GM19240 (cell line): ENCODE data around the gene WDR86.

Source experiments
- DNase-seq: peaks from one replicate; pipeline ENCODE4 v3.0.0; 2011; ENCODE audit warnings: low spot score; ENCODE audit not compliant: insufficient read length

The WDR86 gene

DNA sequence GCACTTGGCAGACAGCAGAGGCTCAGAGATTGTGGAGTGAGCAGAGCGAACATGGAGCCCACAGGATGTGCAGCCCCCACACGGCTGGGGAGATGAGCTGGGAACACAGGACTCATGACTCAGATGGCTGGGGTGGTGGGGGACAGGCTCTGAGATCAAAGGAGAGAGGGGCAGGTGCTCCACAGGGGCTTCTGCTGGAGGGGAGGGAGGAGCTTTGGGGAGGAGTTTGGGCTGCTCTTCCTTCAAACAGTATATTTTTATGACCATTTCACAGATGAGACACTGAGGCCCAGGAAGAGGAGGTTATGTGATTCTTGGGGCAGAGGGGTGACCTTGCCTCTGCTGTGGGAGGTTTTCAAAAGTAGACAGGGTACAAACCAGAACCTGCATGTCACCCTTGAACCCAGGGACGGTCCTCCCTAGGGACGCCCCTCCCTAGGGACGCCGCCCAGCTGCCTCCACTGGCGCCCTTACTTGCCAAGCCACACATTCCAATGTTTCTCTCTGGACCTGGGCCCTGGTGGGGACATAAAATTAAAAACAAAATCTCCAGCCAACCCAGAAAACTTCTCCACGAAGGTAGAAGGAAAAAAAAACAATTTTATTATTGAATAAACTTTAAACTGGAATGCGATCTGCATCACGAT, 31.1 kb upstream of the WDR86 start:
- DNase-seq = no peak

- DNase-seq = no peak
Measured at GRCh38 chr7:151439855-151440798, 30.3 kb upstream of the WDR86 start, which contains the start of gene CRYGN. CRYGN (minus strand) TSS chr7:151440141; CDS start chr7:151439917, 224 bp downstream.

DNA sequence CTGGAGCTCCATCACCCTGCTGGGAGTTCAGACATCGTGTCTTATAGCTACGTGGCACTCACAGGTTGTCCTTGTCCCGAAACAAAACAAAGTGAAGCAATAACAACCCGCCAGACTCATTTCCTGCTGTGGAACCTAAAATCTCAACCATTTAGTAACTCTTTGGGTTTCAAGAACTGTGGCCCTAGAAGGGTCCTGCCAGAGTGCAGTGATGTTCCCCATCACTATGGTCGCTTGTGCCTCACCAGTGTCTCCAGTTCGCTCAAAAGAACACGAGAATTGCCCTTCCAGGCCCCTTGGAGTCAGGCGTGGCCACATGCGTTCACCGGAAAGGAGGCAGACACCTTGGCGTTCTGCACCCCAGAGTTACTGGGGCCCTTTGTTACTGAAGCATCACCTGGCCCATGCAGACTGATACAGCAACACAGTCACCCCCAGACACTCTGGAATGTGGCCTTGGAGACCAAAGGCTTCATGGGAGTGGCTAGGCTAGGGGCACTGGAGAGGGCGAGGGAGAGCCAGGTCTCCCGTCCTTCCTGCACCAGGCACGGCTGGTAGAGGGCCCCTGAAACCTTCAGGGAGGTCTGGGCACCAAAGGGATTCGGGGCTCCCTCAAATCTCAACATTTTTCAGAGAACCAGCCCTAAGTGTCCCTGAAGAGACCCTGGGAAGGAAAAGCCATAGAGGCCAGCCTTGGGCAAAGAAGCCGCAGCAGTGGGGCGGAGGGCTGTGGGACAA, 29.2 kb upstream of the WDR86 start:
- no peak for DNase-seq

DNA sequence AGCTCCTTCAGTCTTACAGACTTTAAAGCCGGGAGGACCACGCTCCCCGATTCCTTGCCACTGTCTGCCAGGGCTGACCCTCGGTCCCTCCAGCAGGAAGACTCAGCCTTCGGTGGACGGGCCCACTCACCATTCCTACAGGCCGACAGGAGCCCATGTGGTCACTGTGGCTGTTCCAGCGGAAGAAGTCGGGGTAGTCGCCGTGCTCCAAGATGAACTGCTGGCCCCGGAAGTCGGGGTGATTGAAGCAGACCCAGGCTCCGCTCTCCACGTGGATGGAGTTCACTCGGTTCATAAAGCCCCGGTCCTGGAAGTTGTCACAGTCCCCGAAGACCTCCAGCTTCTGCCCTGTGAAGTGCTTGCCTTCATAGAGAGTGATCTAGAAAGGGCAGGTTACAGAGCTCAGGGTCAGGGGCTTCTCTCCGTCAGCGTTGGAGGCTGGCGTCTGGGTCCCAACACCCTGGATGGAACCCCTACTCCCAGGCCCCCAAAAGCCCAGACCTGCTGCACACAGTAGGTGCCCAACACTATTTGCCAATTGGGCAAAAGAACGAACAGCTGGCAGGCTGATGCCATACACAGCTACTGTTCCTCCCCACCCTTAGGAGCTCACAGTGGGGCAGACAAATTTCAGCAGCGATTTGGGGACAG, 28.2 kb upstream of the WDR86 start:
- no peak for DNase-seq

GRCh38 chr7:151437159-151437553, 27.3 kb upstream of the WDR86 start:
- no peak for DNase-seq

DNA sequence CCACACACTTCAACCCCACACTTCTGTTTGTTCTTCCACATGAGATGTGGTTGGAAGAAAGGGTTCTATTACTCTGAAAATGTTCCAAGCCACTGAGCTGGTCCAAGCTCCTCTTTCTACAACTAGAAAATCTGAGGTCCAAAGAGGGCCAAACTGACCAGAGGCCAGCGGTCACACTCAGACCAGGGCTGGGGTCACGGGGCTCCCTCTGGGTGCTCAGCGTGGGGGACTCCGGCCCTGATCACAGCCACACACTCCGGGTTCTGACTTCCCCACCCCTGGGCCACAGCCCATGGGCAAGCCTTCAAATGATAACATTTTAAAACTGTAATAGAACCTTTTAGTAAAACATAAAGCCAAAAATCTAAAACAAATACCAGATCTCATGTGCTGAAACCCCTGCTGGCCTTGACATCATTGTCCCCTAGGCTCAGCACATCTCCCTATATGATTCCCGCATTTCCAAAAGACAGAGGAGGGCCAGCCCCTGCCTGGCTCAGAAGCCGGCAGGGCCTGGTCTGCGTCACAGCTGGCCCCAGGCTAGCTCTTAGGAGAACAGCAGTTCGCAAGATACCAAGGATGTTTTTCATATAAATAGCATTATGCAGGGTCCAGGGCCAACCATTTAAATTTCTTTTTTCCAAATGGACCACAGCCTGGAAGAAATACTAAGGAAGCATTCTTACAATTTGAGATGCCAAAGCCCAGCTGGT, 26.8 kb upstream of the WDR86 start:
- no peak for DNase-seq

- DNase-seq = no peak
Measured at GRCh38 chr7:151435971-151436370, 26.1 kb upstream of the WDR86 start.

DNA sequence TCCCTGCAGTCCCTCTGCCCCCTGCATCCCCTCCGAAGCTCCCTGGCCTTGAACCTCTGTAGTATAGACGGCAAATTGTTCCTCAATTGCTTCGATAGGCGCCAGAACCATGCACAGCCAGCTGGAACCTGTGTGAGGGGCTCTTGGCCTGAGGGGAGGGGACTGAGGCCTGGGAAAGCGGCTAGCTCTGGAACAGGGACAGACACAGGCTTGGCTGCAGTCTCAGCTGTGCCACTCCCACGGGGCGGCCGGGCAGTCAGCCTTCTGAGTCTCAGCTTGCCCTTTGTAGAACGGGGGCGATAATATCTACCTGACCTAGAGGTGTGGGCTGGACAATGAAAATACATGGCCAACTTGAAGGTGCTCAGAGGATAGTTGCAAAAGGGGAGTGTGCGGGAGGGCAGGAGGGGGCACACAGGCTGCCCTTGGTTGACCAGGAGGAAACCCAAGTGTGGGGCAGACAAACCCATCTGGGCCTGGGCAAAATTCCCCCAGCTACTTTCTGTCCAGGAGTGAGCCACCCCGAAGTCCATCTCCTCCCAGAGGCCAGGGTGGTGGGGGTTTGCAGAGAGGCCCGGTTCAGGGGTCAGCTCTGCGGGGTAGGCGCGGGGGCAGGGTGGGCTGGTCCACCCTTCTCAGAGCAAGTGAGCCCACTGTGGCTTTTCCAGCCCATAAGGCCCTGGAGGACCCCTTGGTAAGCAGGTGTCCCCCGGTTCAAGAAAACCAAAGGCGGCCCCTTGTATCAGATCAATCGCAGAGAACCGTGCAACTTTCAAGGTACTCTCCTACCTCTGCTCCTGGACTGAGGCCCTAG, 25.5 kb upstream of the WDR86 start:
- DNase-seq = no peak

GRCh38 chr7:151434549-151434948, 24.7 kb upstream of the WDR86 start:
- DNase-seq = no peak

DNA sequence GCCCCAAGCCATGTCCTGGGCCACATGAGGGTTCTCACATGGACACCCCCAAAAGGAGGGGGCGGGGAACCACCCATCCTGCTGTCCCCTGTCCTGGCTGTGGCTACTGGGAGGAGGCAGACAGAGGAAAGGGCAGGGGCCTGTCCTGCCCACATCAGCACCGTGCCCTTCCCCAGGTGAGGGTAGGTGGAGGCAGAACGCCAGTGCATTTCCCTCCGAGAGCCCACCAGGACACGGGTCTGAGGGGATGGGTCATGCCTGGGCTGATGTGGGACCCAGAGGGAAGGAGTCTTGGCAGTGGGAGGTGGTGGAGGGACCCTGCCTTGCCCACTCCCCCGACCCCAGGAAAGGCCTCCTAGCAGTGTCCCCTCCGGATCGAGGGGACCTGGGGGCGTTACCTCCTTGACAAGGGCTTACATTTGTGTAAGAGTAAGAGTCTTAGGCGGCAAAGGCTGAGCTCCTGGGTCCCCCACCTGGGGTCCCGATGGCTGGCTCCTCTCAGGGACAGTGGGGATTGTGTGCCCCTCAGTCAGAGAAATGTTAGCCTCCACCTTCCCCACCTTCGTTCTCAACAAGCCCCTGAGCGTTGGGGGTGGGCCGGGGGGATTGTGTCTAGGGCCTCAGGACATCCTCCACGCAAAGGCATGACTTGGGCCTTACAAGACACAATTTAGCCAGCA, 24.0 kb upstream of the WDR86 start:
- DNase-seq = no peak

DNA sequence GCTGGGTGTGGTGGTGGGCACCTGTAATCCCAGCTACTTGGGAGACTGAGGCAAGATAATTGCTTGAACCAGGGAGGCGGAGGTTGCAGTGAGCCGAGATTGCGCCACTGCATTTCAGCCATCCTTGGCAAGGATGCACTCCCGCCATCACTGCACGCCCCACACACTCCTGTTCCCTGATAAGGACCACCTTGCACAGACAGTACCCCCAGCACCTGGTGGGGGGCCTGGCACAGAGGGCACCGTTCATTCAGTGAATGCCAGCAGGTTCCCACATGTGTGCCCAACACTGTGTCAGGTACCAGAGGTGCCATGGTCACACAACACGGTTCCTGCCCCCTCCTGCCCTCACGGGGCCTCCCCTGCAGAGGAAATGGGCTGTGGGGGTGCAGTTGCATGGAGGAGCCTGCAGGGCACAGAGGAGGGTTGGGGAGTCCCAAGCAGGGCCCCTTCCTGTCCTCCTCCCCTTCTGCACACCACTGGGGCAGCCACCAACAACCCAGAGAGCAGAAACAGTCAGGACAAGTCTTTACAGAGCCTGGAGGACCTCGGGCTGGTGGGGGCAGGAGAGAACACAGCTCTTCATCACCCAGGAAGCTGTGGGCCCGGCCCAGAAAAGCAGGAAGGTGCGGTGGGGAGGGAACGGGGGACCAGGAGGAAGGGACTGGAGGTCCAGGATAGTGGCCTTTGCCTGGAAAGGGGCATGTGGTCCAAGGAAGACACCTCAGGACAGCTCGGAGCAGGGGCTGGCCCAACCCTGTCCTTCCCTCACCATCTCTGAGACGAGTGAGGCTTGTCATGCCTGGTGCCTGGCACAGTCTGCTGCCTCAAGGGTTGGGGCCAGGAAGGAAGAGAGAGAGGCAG, 23.1 kb upstream of the WDR86 start:
- peak; percentile 47 for DNase-seq

- no peak for DNase-seq
Measured at GRCh38 chr7:151431768-151432311, 22.0 kb upstream of the WDR86 start.

- DNase-seq = no peak
Measured at GRCh38 chr7:151431281-151431767, 21.5 kb upstream of the WDR86 start.

DNA sequence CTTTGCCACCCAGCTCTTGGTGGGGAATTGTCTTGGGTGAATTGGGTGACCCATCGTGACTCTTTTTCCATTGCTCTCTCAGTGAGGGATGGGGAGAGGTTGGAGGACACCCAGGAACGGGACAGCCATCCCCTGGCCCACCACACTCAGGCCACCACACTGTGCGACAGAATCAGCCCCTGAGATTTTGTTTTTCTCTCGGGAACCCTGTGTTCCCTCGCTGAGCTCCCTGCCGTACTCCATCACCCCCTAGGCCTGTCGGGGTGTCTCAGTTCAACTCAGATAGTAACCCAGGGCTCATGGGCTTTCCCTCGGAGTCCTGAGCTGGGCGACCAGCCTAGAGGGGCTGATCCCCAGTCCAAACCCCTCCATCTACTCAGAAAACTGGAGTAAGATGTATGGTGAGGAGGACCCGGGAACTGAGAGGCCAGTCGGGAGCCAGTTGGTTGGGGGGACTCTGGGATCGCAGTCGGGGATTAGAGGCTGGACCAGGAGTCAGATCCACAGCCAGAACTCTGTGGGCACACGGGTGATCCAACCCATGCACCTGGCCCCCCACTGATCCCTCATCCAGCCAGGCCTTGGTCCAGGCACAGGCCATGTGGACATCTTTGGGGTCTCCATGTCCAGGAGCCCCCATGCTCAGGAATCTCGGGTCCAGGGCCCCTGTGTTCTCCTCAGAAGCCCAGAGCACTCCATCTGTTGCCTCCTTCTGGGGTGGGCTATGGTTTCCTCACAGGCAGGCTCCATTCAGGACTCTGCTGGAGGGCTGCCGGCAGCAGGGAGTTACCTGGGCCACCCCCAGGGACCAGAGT, 20.8 kb upstream of the WDR86 start:
- no peak for DNase-seq

DNA sequence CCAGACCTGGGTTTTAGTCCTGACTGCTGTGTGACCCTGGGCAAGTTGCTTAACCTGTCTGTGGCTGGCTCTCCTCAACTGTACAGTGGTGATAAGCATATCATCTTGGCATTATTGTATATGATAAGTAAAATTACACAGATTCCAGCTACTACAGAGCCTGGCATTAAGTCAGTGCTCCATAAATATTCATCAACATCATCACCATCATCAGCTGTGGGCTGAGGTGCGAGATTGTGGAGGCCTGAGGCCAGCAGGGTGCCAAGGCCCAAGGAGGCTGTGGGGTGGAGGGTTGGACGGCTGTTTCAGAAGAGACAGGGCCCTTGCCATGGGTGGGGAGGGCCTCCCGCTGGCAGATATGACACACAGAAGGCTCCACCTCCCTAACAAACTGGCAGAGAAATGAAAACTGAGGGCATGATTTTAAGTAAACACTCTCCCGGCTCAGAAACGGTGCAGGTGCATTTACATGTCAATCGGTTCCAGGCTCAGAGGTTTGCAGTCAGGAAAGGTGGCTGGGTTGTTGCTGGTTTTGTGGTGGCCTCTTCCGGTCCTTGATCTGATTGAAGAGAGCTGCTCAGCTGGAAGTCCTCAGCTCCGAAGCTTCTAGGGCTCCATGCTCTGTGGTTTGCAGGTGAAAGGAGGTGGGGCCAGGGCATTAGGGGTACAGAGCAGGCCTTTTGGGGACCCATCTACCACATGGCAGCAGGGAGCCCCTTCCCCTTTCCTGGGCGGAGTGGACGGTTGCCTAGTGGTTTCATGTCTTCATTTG, 19.9 kb upstream of the WDR86 start:
- no peak for DNase-seq

DNA sequence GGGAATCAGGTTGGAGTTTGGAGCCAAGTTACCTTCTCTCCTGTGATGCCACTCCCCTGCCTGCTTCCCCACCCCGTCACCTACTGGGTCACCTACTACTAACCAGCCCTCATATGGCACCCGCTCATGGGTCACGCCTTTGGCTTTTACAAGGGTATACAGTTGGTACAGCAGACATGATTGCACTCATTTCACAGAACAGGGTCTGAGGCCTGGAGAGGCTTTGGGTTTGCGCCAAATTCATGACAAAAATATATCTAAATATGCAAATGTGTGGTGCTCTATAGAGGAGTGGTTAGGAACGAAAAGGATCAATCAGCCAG, 19.4 kb upstream of the WDR86 start:
- DNase-seq = no peak
